Endothelial cell of umbilical vein (primary cell): ENCODE results near the gene PRSS33.

Source experiments
- EZH2 ChIP-seq: IDR thresholded peaks from 2 replicates; pipeline ENCODE4 v1.6.1; 2012; ENCODE audit warnings: borderline replicate concordance, low read depth, mild to moderate bottlenecking, moderate library complexity, low read length, inconsistent platforms; ENCODE audit not compliant: severe bottlenecking
- FOS ChIP-seq: IDR thresholded peaks from 2 replicates; pipeline ENCODE4 v1.6.1; 2011; ENCODE audit warnings: mild to moderate bottlenecking, low read length, moderate library complexity, borderline replicate concordance; ENCODE audit not compliant: insufficient read depth
- JUN ChIP-seq: IDR thresholded peaks from 2 replicates; pipeline ENCODE4 v1.6.1; 2011; ENCODE audit warnings: borderline replicate concordance, low read depth; ENCODE audit not compliant: insufficient read length, insufficient read depth
- MYC ChIP-seq: IDR thresholded peaks from one replicate; pipeline ENCODE4 v1.6.1; 2011; ENCODE audit warnings: mild to moderate bottlenecking, low read depth, low read length
- POLR2A ChIP-seq: IDR thresholded peaks from 2 replicates; pipeline ENCODE4 v1.6.1; 2012; ENCODE audit warnings: low read depth, mild to moderate bottlenecking, control low read depth, low read length
- POLR2AphosphoS5 ChIP-seq: IDR thresholded peaks from 2 replicates; pipeline ENCODE4 v1.6.1; 2012; ENCODE audit warnings: low read depth, mild to moderate bottlenecking, control low read depth, low read length, moderate library complexity; ENCODE audit not compliant: insufficient read depth
- TF ChIP-seq, protein P1 (sequence below), 2 donors: IDR thresholded peaks; 1 replicate in 1 of 2; 2 replicates in 1 of 2; pipeline ENCODE4 v1.5.1; 2011; ENCODE audit warnings: low read length in 2 of 2, mild to moderate bottlenecking in 2 of 2, moderate library complexity in 2 of 2, control low read depth in 1 of 2, inconsistent platforms in 1 of 2, low read depth in 1 of 2; ENCODE audit not compliant: insufficient read depth in 1 of 2; ENCODE audit errors: extremely low read depth in 1 of 2
- TF ChIP-seq, protein P2 (sequence below): IDR thresholded peaks from 2 replicates; pipeline ENCODE4 v1.6.1; 2011; ENCODE audit not compliant: insufficient read depth, insufficient read length

DNA sequence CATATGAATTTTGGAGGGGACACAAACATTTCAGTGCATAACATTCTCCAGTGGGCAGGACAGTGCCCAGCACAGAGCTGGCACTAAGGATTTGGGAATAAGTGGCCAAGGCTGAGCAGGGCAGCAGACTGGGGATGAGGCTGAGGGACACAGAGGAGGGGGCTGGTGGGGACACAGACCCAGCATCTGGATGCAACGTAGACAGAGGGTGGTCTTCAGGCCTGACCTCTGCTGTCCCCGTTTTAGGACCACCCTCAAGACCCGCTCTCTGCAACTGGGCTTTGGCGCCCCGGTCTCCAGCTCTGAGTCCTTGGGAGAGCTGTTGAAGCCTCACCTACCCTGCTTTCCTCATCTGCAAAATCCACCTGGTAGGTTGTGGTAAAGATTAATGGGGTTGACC lies 3.3 kb upstream of the PRSS33 start:
- TF ChIP-seq, protein P1, sequence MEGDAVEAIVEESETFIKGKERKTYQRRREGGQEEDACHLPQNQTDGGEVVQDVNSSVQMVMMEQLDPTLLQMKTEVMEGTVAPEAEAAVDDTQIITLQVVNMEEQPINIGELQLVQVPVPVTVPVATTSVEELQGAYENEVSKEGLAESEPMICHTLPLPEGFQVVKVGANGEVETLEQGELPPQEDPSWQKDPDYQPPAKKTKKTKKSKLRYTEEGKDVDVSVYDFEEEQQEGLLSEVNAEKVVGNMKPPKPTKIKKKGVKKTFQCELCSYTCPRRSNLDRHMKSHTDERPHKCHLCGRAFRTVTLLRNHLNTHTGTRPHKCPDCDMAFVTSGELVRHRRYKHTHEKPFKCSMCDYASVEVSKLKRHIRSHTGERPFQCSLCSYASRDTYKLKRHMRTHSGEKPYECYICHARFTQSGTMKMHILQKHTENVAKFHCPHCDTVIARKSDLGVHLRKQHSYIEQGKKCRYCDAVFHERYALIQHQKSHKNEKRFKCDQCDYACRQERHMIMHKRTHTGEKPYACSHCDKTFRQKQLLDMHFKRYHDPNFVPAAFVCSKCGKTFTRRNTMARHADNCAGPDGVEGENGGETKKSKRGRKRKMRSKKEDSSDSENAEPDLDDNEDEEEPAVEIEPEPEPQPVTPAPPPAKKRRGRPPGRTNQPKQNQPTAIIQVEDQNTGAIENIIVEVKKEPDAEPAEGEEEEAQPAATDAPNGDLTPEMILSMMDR (IDR thresholded peaks at IDR 0.05; ENCODE audit: extremely low read depth in 1 of 2, insufficient read depth in 1 of 2, low read depth in 1 of 2, low read length in 2 of 2) = no peak
- TF ChIP-seq, protein P2, sequence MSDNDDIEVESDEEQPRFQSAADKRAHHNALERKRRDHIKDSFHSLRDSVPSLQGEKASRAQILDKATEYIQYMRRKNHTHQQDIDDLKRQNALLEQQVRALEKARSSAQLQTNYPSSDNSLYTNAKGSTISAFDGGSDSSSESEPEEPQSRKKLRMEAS = no peak
- TF ChIP-seq POLR2A = no peak
- TF ChIP-seq MYC = no peak
- no peak for TF ChIP-seq POLR2AphosphoS5
- TF ChIP-seq EZH2 = no peak
- TF ChIP-seq JUN = no peak
- no peak for TF ChIP-seq FOS
